ENCODE results near the gene CREB1. TPM values are rescaled to one million over a fixed set of nuclear protein-coding genes. Genes with fewer than 3 reads are reported as not detected.
"Not testable (repeated sequence)": the region's sequence is repeated elsewhere in the genome, so short reads cannot be mapped to it uniquely, and the experiment has no call there.

The CREB1 gene
- total and polyA plus RNA-seq, 11 donors, result 4.3 to 58.9 (median 48.9) TPM

GRCh38 chr2:207643892-207644291 is 114.1 kb downstream of the CREB1 start:
- ATAC-seq, result no peak
- WGBS, 4 donors, result 93 to 98% (median 98%) methylated on average over 1 of the region's 1 CpG
- no peak for TF ChIP-seq POLR2A (IDR thresholded peaks at IDR 0.05)
- TF ChIP-seq, protein P1, sequence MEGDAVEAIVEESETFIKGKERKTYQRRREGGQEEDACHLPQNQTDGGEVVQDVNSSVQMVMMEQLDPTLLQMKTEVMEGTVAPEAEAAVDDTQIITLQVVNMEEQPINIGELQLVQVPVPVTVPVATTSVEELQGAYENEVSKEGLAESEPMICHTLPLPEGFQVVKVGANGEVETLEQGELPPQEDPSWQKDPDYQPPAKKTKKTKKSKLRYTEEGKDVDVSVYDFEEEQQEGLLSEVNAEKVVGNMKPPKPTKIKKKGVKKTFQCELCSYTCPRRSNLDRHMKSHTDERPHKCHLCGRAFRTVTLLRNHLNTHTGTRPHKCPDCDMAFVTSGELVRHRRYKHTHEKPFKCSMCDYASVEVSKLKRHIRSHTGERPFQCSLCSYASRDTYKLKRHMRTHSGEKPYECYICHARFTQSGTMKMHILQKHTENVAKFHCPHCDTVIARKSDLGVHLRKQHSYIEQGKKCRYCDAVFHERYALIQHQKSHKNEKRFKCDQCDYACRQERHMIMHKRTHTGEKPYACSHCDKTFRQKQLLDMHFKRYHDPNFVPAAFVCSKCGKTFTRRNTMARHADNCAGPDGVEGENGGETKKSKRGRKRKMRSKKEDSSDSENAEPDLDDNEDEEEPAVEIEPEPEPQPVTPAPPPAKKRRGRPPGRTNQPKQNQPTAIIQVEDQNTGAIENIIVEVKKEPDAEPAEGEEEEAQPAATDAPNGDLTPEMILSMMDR (IDR thresholded peaks at IDR 0.05), result no peak
- Histone ChIP-seq H3K4me1 (no peaks in the 10 kb centered on the region), H3K9me3 (peaks cover 0 to 15% (median 0%) of the 10 kb centered on the region in 12 donors), H3K36me3 (no peaks in the 10 kb centered on the region), H3K27me3 (peaks cover 0 to 4% (median 0%) of the 10 kb centered on the region in 9 donors), H3K27ac (no peak overlapping the region), H3K4me3 (no peak overlapping the region)
- DNase-seq, result no peak
- intact Hi-C loops (cut with DNase I), result no loop called here

DNA sequence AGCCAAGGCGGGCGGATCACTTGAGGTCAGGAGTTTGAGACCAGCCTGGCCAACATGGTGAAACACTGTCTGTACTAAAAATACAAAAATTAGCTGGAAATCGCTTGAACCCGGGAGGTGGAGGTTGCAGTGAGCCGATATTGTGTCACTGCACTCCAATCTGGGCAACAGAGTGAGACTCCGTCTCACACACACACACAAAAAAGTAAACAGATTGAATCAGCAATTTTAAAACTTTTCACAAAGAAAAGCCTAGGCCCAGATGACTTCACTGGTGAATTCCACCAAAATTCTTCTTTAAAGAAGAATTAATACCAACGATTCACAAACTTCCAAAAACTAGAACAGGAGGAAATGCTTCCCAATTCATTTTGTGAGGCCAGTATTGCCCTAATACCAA is 116.8 kb downstream of the CREB1 start:
- DNase-seq; H3K4me3 ChIP-seq; H3K27me3 ChIP-seq; H3K36me3 ChIP-seq; H3K9me3 ChIP-seq; ATAC-seq; H3K4me1 ChIP-seq; intact Hi-C loops (cut with DNase I); H3K27ac ChIP-seq: not testable (repeated sequence)
- WGBS, 4 donors, result 91 to 95% (median 93%) methylated on average over 7 of the region's 7 CpGs

Other genes with a start within 250 kb of the CREB1 start
- gene METTL21A, start 95.4 kb downstream of the CREB1 start, total RNA-seq, result 10 to 100 TPM; 10.2 to 27.6 (median 14.6) TPM
- gene METTL21A, start 95.4 kb downstream of the CREB1 start, polyA plus RNA-seq, result 10 to 100 TPM; 13.3 to 27.4 TPM
- gene CCNYL1, start 181.7 kb downstream of the CREB1 start, total RNA-seq, result 10 to 100 TPM in 5 of 9 donors, 1 to 10 TPM in 4; 4.5 to 17.5 (median 10.9) TPM
- gene CCNYL1, start 181.7 kb downstream of the CREB1 start, polyA plus RNA-seq, result 10 to 100 TPM in 1 of 2 donors, 1 to 10 TPM in 1; 3.9 to 11.1 TPM
- 1 to 10 TPM; 3.3 to 8.7 (median 4.5) TPM for gene FZD5, start 239.9 kb downstream of the CREB1 start, total RNA-seq
- gene FZD5, start 239.9 kb downstream of the CREB1 start, polyA plus RNA-seq, result 1 to 10 TPM in 1 of 2 donors, under 1 TPM in 1; 0.95 to 4.6 TPM

Measured in heart left ventricle (tissue), 16 donors.